ENCODE data around the gene CHST13. TPM values are rescaled to one million over a fixed set of nuclear protein-coding genes. Genes with fewer than 3 reads are reported as not detected.

Gene CHST13
- polyA plus RNA-seq, 1 experiment, result not detected

DNA sequence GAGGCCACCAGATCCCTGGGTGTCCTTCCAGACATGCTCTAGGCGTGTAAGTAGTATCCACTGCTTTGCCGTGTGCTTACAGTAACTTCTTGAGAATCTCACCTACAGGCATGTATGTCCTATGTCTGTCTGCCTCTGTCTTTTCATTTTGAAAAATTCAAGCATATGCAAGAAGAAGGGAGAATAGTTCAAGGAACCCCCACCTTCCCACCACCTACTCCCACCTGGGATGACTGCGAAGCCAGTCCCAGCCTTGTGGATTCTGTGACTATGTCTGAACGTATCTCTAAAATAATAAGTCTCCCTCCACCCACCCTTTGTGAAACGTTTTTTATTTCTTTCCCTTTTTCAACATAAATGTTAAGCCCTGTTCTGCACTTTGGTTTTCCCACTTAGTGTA lies 15.0 kb downstream of the CHST13 start:
- TF ChIP-seq, protein P1, sequence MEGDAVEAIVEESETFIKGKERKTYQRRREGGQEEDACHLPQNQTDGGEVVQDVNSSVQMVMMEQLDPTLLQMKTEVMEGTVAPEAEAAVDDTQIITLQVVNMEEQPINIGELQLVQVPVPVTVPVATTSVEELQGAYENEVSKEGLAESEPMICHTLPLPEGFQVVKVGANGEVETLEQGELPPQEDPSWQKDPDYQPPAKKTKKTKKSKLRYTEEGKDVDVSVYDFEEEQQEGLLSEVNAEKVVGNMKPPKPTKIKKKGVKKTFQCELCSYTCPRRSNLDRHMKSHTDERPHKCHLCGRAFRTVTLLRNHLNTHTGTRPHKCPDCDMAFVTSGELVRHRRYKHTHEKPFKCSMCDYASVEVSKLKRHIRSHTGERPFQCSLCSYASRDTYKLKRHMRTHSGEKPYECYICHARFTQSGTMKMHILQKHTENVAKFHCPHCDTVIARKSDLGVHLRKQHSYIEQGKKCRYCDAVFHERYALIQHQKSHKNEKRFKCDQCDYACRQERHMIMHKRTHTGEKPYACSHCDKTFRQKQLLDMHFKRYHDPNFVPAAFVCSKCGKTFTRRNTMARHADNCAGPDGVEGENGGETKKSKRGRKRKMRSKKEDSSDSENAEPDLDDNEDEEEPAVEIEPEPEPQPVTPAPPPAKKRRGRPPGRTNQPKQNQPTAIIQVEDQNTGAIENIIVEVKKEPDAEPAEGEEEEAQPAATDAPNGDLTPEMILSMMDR (IDR thresholded peaks at IDR 0.05; ENCODE audit: insufficient read depth, low read depth, low read length), result no peak
- Histone ChIP-seq H3K36me3 (ENCODE audit: control insufficient read depth, insufficient read depth, low read length) (no peaks in the 10 kb centered on the region), H3K27me3 (ENCODE audit: control insufficient read depth, insufficient read depth, low read length) (peaks cover 14% of the 10 kb centered on the region), H3K4me3 (ENCODE audit: low read depth, low read length) (no peak overlapping the region)
- no peak for DNase-seq (ENCODE audit: low read depth)
- POLR2A ChIA-PET, result no interaction called here
- CTCF ChIA-PET, result interaction anchor here (0.8 to 2.1 kb wide), 2 partner anchors 16 to 140 kb away, joined by 3 to 8 read pairs; no protein-coding TSS in a partner anchor

DNA sequence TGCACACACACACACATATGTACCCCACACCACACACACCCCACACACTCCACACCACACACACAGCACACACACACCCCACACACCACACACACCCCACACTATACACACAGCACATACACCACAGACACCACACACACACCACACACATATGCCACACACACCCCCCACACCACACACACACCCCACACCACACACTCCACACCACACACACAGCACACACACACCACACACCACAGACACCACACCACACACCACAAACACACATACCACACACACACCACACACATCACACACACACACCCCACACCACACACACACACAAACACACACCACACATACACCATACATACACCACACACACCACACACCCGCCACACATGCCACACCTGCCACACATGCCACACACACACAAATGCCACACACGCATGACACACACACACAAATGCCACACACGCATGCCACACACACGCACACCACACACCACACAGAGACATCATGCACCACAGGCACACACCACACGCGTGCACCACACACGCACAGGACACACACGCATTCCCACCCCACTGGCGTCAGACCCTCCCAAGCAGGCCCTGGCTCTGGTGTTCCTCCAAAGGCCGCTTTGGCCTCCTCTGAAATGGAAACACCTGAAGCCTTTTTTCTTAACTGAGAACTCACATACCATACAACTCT lies 15.7 kb downstream of the CHST13 start:
- CTCF ChIA-PET, result no interaction called here
- Histone ChIP-seq H3K4me3 (ENCODE audit: low read depth, low read length) (no peak overlapping the region), H3K36me3 (ENCODE audit: control insufficient read depth, insufficient read depth, low read length) (no peaks in the 10 kb centered on the region), H3K27me3 (ENCODE audit: control insufficient read depth, insufficient read depth, low read length) (peaks cover 11% of the 10 kb centered on the region)
- TF ChIP-seq, protein P1 (IDR thresholded peaks at IDR 0.05; ENCODE audit: insufficient read depth, low read depth, low read length), result no peak
- POLR2A ChIA-PET, result no interaction called here
- DNase-seq (ENCODE audit: low read depth), result no peak

DNA sequence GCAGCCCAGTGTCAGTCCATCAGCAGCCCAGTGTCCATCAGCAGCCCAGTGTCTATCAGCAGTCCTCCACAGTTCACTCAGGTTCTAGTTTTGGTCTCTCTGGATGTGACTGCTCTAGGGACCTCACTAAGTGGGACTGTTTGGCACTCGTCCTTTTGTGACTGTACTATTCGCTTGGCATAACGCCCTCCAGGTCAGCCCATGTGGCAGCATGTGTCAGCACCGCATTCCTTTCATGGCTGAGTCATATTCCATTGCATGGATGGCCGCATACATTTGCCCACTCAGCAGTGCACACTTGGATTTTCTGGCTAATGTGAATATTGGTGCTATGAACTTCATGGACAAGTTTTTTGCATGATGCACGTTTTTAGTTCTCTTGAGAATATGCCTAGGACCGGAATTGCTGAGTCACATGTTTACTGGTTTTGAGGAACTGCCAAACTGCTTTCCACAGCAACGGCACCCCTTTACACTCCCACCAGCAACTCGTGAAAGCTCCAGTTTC lies 16.4 kb downstream of the CHST13 start:
- ChIA-PET CTCF (no interaction called here), POLR2A (no interaction called here)
- H3K27me3 ChIP-seq (ENCODE audit: control insufficient read depth, insufficient read depth, low read length), result peaks cover 11% of the 10 kb centered on the region
- TF ChIP-seq, protein P1 (IDR thresholded peaks at IDR 0.05; ENCODE audit: insufficient read depth, low read depth, low read length), result no peak
- no peaks in the 10 kb centered on the region for H3K36me3 ChIP-seq (ENCODE audit: control insufficient read depth, insufficient read depth, low read length)
- DNase-seq (ENCODE audit: low read depth), result peak; percentile 73
- no peak overlapping the region for H3K4me3 ChIP-seq (ENCODE audit: low read depth, low read length)

DNA sequence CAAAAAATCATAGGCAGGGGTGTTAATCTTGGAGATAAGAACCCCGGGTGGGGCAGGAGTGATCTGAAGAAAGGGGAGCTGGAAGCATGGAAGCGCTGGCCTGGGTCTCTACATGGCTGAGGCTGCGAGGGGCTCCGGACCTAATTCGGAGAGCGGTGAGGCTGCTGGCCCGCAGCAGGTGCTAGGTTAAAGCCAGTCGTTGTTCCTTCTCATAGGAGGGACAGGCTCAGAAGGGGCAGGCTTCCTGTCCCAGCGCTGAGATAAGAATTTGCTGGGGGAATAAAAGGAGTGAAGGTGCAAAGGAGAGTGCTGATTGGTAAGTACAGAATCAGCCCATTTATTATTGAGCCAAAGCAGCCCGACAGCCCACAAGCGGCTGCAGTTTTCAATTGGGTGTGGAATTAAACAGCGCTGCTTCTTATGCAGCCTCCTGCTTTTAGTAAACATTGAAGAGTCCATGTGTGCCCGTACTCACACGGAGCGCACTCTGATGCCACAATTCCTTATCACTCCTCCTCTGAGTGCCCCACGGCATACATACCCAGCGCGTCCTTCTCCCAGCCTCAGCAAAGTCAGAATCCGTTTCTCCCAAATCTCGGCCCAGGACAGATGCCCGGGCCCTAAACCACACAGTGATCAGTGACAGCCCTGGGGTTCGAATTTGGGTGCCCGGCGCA lies 17.1 kb downstream of the CHST13 start:
- CTCF ChIA-PET, result no interaction called here
- POLR2A ChIA-PET, result no interaction called here
- Histone ChIP-seq H3K27me3 (ENCODE audit: control insufficient read depth, insufficient read depth, low read length) (peaks cover 12% of the 10 kb centered on the region), H3K4me3 (ENCODE audit: low read depth, low read length) (no peak overlapping the region), H3K36me3 (ENCODE audit: control insufficient read depth, insufficient read depth, low read length) (no peaks in the 10 kb centered on the region)
- DNase-seq (ENCODE audit: low read depth), result no peak
- TF ChIP-seq, protein P1 (IDR thresholded peaks at IDR 0.05; ENCODE audit: insufficient read depth, low read depth, low read length), result no peak

DNA sequence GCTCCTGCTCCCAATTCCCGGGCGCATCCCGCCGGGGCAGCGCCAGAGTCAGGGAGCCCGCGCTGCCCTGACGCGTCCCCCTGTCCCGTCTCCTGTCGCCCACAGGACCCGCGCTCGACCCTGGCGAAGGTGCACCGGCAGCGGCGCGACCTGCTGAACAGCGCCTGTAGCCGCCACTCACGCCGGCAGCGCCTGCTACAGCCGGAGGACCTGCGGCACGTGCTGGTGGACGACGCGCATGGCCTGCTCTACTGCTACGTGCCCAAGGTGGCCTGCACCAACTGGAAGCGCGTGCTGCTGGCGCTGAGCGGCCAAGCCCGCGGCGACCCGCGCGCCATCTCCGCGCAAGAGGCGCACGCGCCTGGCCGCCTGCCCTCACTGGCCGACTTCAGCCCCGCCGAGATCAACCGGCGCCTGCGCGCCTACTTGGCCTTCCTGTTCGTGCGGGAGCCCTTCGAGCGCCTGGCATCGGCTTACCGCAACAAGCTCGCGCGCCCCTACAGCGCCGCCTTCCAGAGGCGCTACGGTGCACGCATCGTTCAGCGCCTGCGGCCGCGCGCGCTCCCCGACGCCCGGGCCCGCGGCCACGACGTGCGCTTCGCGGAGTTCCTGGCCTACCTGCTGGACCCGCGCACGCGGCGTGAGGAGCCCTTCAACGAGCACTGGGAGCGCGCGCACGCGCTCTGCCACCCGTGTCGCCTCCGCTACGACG lies 17.8 kb downstream of the CHST13 start:
- ChIA-PET POLR2A (no interaction called here), CTCF (no interaction called here)
- H3K27me3 ChIP-seq (ENCODE audit: control insufficient read depth, insufficient read depth, low read length), result peaks cover 11% of the 10 kb centered on the region
- H3K36me3 ChIP-seq (ENCODE audit: control insufficient read depth, insufficient read depth, low read length), result no peaks in the 10 kb centered on the region
- no peak overlapping the region for H3K4me3 ChIP-seq (ENCODE audit: low read depth, low read length)
- DNase-seq (ENCODE audit: low read depth), result no peak
- TF ChIP-seq, protein P1 (IDR thresholded peaks at IDR 0.05; ENCODE audit: insufficient read depth, low read depth, low read length), result no peak
